Vagina (tissue), 2 donors: ENCODE data around the gene ITIH2. TPM values are rescaled to one million over a fixed set of nuclear protein-coding genes. Genes with fewer than 3 reads are reported as not detected.
A peak's percentile ranks its signal among the peaks of the same experiment; 100 is the strongest.

Experiments used
- DNase-seq, 2 donors: peaks; one replicate each; pipeline ENCODE4 v3.0.0-alpha.2; 2017; ENCODE audit errors: extremely low spot score in 2 of 2
- H3K27ac ChIP-seq: fragments of 200-600 bp; sonication (generic); one replicate; pipeline ENCODE4 v1.5.1; 2019
- H3K27me3 ChIP-seq: fragments of 200-600 bp; sonication (generic); one replicate; pipeline ENCODE4 v1.5.1; 2019
- H3K36me3 ChIP-seq, 2 donors: fragments of 200-600 bp; sonication (generic); one replicate each; pipeline ENCODE4 v1.5.1; 2017 to 2019
- H3K4me1 ChIP-seq: fragments of 200-600 bp; sonication (generic); one replicate; pipeline ENCODE4 v1.5.1; 2019
- H3K4me3 ChIP-seq, 2 donors: fragments of 200-600 bp; sonication (generic); 1 replicate in 1 of 2; 2 replicates in 1 of 2; pipeline ENCODE4 v1.5.1; 2016 to 2019
- H3K9me3 ChIP-seq: fragments of 200-600 bp; sonication (generic); one replicate; pipeline ENCODE4 v1.5.1; 2019
- CTCF ChIP-seq, 3 experiments: fragments of 450-650 bp in 2 of 3; fragments of 200-600 bp in 1 of 3; sonication (generic) in 1 of 3; IDR thresholded peaks; one replicate each; pipeline ENCODE4 v1.5.1; 2017 to 2019; ENCODE audit warnings: antibody characterized with exemption in 3 of 3, mild to moderate bottlenecking in 2 of 3, moderate library complexity in 2 of 3
- POLR2A ChIP-seq, 2 donors: fragments of 450-650 bp; IDR thresholded peaks; one replicate each; pipeline ENCODE4 v1.6.1; 2017; ENCODE audit warnings: antibody characterized with exemption in 2 of 2, mild to moderate bottlenecking in 2 of 2, moderate library complexity in 2 of 2
- POLR2AphosphoS5 ChIP-seq, 2 donors: sonication (generic); formaldehyde crosslinking; IDR thresholded peaks; one replicate each; pipeline ENCODE4 v1.9.0; 2017; ENCODE audit warnings: antibody characterized with exemption in 2 of 2, mild to moderate bottlenecking in 2 of 2, low read depth in 1 of 2; ENCODE audit not compliant: insufficient read depth in 1 of 2
- intact Hi-C: fragments of 100-400 bp; cut with DNase I; formaldehyde crosslinking; loops from one replicate; pipeline ENCODE4 v1.15.1; 2023
- total RNA-seq: library from RNA; depleted of rRNA; stranded (reverse); fragments of >200 nt; gene quantifications from one replicate; pipeline ENCODE4 v1.2.3, GENCODE V29; 2016

The ITIH2 gene
- total RNA-seq, 1 donor from 2014 or later: not detected

DNA sequence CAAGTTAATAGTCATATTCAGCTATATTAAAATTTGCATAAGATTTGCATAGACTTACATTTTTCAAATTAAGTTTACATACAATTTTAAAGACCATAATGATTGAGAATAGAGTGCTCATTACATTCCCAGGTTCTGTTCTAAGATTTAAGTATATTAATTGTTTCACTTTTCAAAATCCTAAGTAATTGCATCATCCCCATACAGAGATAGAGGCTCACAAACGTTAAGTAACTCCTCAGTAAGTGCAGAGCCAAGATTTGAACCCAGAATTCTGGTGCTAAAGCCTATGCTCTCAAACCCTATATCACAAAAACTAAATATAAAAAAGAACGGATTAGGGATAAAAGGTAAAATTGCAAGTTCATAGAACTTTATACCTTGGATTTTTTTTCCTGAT is 38.4 kb upstream of the ITIH2 start:
- Histone ChIP-seq H3K27ac (no peak overlapping the region), H3K4me3 (peak overlapping the region in 1 of 2 donors; percentile 94), H3K4me1 (peaks cover 26% of the 10 kb centered on the region), H3K9me3 (no peaks in the 10 kb centered on the region), H3K27me3 (no peaks in the 10 kb centered on the region), H3K36me3 (no peaks in the 10 kb centered on the region)
- intact Hi-C loops: no loop called here
- TF ChIP-seq POLR2A (IDR thresholded peaks at IDR 0.05) (no peak), CTCF (IDR thresholded peaks at IDR 0.05) (no peak), POLR2AphosphoS5 (IDR thresholded peaks at IDR 0.05; ENCODE audit: insufficient read depth in 1 of 2, low read depth in 1 of 2) (no peak)
- DNase-seq: no peak

GRCh38 chr10:7665767-7666166 is 37.3 kb upstream of the ITIH2 start:
- H3K4me1 ChIP-seq: peaks cover 26% of the 10 kb centered on the region
- no peaks in the 10 kb centered on the region for H3K27me3 ChIP-seq

GRCh38 chr10:7666253-7667023 is 36.7 kb upstream of the ITIH2 start, which contains the start of gene ITIH5:
TSS of gene ITIH5 (minus strand) at chr10:7666966. CDS start at chr10:7666892, 74 bp downstream.
- Histone ChIP-seq H3K9me3 (no peaks in the 10 kb centered on the region), H3K27me3 (no peaks in the 10 kb centered on the region), H3K4me1 (peaks cover 26% of the 10 kb centered on the region), H3K36me3 (no peaks in the 10 kb centered on the region), H3K4me3 (peak within 1 kb of the TSS; percentile 69 to 94), H3K27ac (peak within 1 kb of the TSS; percentile 62)
- DNase-seq: no peak
- TF ChIP-seq POLR2AphosphoS5 (IDR thresholded peaks at IDR 0.05; ENCODE audit: insufficient read depth in 1 of 2, low read depth in 1 of 2) (peak in 1 of 2 donors; percentile 43), POLR2A (IDR thresholded peaks at IDR 0.05) (no peak), CTCF (IDR thresholded peaks at IDR 0.05) (no peak)
- intact Hi-C loops: no loop called here

More at GRCh38 chr10:7665767-7666166, 37.3 kb upstream of the ITIH2 start:
- no peak overlapping the region for H3K27ac ChIP-seq
- peak overlapping the region; percentile 69 to 94 for H3K4me3 ChIP-seq
- intact Hi-C loops: no loop called here
- H3K9me3 ChIP-seq: no peaks in the 10 kb centered on the region
- no peak for DNase-seq
- no peaks in the 10 kb centered on the region for H3K36me3 ChIP-seq
- no peak for TF ChIP-seq POLR2AphosphoS5 (IDR thresholded peaks at IDR 0.05; ENCODE audit: insufficient read depth in 1 of 2, low read depth in 1 of 2)
- no peak for TF ChIP-seq POLR2A (IDR thresholded peaks at IDR 0.05)
- no peak for TF ChIP-seq CTCF (IDR thresholded peaks at IDR 0.05)

DNA sequence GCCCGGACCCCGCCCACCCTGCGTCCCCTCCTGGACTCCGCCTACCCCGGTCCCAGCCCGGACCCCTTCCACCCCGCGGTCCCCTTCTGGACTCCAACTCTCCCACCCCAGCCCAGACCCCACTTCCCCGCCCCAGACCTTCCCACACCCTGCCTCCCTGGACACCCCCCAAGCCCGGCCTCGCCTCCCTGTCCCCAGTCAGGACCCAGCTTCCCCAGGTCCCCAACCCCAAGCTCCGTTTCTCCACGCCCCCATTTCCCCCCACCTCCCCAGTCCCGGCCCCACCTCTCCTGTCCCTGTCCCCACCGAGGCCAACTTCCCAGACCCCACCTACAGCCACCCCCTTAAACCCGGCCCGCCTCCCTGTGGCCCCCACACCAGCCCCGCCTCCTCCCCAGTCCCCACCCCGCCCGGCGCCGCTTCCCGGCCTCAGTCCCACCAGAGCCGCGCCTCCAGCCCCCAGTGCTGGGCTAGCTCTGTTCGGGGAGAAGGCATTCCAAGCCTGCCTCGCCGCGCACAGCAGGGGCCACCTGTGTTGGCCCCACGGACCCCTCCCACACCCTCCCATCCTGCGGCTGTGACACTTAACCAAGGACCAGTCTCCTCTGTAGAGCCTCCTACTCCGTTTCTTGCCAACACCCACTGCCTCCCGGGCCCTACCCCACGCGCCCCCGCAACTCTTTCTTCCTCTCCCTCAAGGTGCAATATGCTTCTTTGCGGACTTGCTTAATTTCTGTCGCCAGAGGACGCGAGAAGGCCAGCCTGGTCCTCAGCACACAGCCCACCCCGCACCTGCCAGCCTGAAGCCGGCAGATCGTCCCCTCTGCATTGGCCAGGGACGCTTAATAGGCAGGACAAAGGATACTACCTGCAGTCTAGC is 35.6 kb upstream of the ITIH2 start:
- no peak for TF ChIP-seq POLR2AphosphoS5 (IDR thresholded peaks at IDR 0.05; ENCODE audit: insufficient read depth in 1 of 2, low read depth in 1 of 2)
- TF ChIP-seq CTCF (IDR thresholded peaks at IDR 0.05): no peak
- TF ChIP-seq POLR2A (IDR thresholded peaks at IDR 0.05): no peak
- Histone ChIP-seq H3K4me1 (peaks cover 26% of the 10 kb centered on the region), H3K27ac (peak overlapping the region; percentile 56), H3K27me3 (no peaks in the 10 kb centered on the region), H3K9me3 (no peaks in the 10 kb centered on the region), H3K36me3 (no peaks in the 10 kb centered on the region), H3K4me3 (peak overlapping the region; percentile 69 to 94)
- intact Hi-C loops: no loop called here
- no peak for DNase-seq
